Tibial nerve (tissue), 4 donors: ENCODE measurements around the gene SRSF2.

Source experiments
- CTCF ChIP-seq, 5 experiments: fragments of 200-600 bp in 3 of 5; fragments of 450-650 bp in 2 of 5; sonication (generic) in 3 of 5; IDR thresholded peaks; one replicate each; pipeline ENCODE4 v1.5.1; 2016 to 2019; ENCODE audit warnings: antibody characterized with exemption in 5 of 5, mild to moderate bottlenecking in 3 of 5, moderate library complexity in 2 of 5
- EP300 ChIP-seq, 2 donors: sonication (generic); formaldehyde crosslinking; IDR thresholded peaks; one replicate each; pipeline ENCODE4 v1.6.1; 2017; ENCODE audit warnings: antibody characterized with exemption in 2 of 2, mild to moderate bottlenecking in 1 of 2

- TF ChIP-seq EP300 (IDR thresholded peaks at IDR 0.05), result no peak
- TF ChIP-seq CTCF (IDR thresholded peaks at IDR 0.05), result no peak
Observed at GRCh38 chr17:76686538-76687297, 50.4 kb downstream of the SRSF2 start.
